Smooth muscle cell (in vitro differentiated cells): ENCODE results near the gene PCNA. TPM values are rescaled to one million over a fixed set of nuclear protein-coding genes. Genes with fewer than 3 reads are reported as not detected.

Experiments used
- DNase-seq: peaks from one replicate; lab custom pipeline; 2025; ENCODE audit not compliant: unreplicated experiment; lab: John Stamatoyannopoulos, UW
- H2AFZ ChIP-seq: fragments of 200-600 bp; sonication (generic); 2 replicates; pipeline ENCODE4 v1.6.0; 2016; ENCODE audit warnings: antibody characterized with exemption, low read depth, mild to moderate bottlenecking
- H3F3A ChIP-seq: fragments of 200-600 bp; sonication (generic); 2 replicates; pipeline ENCODE4 v1.6.0; 2017; ENCODE audit warnings: antibody characterized with exemption, low read depth
- H3K27ac ChIP-seq: fragments of 200-600 bp; sonication (generic); 2 replicates; pipeline ENCODE4 v1.5.1; 2016; ENCODE audit warnings: low read depth, mild to moderate bottlenecking
- H3K27me3 ChIP-seq: fragments of 200-600 bp; sonication (generic); 2 replicates; pipeline ENCODE4 v1.6.1; 2016; ENCODE audit warnings: low read depth, mild to moderate bottlenecking
- H3K36me3 ChIP-seq: fragments of 200-600 bp; sonication (generic); 2 replicates; pipeline ENCODE4 v1.5.1; 2016; ENCODE audit warnings: low read depth
- H3K4me1 ChIP-seq: fragments of 200-600 bp; sonication (generic); 2 replicates; pipeline ENCODE4 v1.5.1; 2016; ENCODE audit warnings: low read depth
- H3K4me2 ChIP-seq: fragments of 200-600 bp; sonication (generic); 2 replicates; pipeline ENCODE4 v1.6.0; 2016; ENCODE audit warnings: mild to moderate bottlenecking
- H3K4me3 ChIP-seq: fragments of 200-600 bp; sonication (generic); 2 replicates; pipeline ENCODE4 v1.5.1; 2016; ENCODE audit warnings: mild to moderate bottlenecking
- H3K79me2 ChIP-seq: fragments of 200-600 bp; sonication (generic); 2 replicates; pipeline ENCODE4 v1.6.0; 2016; ENCODE audit warnings: low read depth, mild to moderate bottlenecking
- H3K9ac ChIP-seq: fragments of 200-600 bp; sonication (generic); 2 replicates; pipeline ENCODE4 v1.6.0; 2016; ENCODE audit warnings: low read depth
- H3K9me3 ChIP-seq: fragments of 200-600 bp; sonication (generic); replicated peaks from 2 replicates; pipeline ENCODE4 v1.5.1; 2016; ENCODE audit warnings: low read depth
- H4K20me1 ChIP-seq: fragments of 200-600 bp; sonication (generic); 2 replicates; pipeline ENCODE4 v1.6.0; 2016; ENCODE audit warnings: low read depth
- CTCF ChIP-seq: fragments of 200-600 bp; sonication (generic); IDR thresholded peaks from 2 replicates; pipeline ENCODE4 v1.5.1; 2017; ENCODE audit warnings: borderline replicate concordance, mild to moderate bottlenecking, antibody characterized with exemption; ENCODE audit not compliant: insufficient read depth, poor library complexity, severe bottlenecking
- WGBS: methylation state at CpG from one replicate; pipeline ENCODE4 v1.1.7; 2016; ENCODE audit warnings: low lambda C conversion rate; 5-methylcytosine and 5-hydroxymethylcytosine counted together
- polyA plus RNA-seq: library from polyadenylated mRNA; unstranded; fragments of >200 nt; fragmentation: Nextera tagmentation; extraction: Ambion mirVana; gene quantifications from 2 replicates; pipeline ENCODE4 v1.2.1, GENCODE V29; 2016
- total RNA-seq: library from RNA; depleted of rRNA; stranded (reverse); fragments of >200 nt; gene quantifications from 2 replicates; pipeline ENCODE4 v1.2.3, GENCODE V29; 2014

PCNA gene
- total and polyA plus RNA-seq, 2 experiments from 2014 or later, result 78.7 to 178 TPM

- H3K9ac ChIP-seq, result no peak overlapping the region
- WGBS, result 94% methylated on average over 4 of the region's 4 CpGs
- no peaks in the 10 kb centered on the region for H3K79me2 ChIP-seq
- H3F3A ChIP-seq, result no peaks in the 10 kb centered on the region
- no peaks in the 10 kb centered on the region for H4K20me1 ChIP-seq
- TF ChIP-seq CTCF, result no peak
- no peaks in the 10 kb centered on the region for H3K9me3 ChIP-seq
- H3K27ac ChIP-seq, result no peak overlapping the region
- no peaks in the 10 kb centered on the region for H3K36me3 ChIP-seq
- H2AFZ ChIP-seq, result no peak overlapping the region
- H3K4me1 ChIP-seq, result no peaks in the 10 kb centered on the region
- no peak overlapping the region for H3K4me2 ChIP-seq
- no peak for DNase-seq
- no peaks in the 10 kb centered on the region for H3K27me3 ChIP-seq
- no peak overlapping the region for H3K4me3 ChIP-seq
Observed at GRCh38 chr20:5070570-5070969, 49.2 kb downstream of the PCNA start.

GRCh38 chr20:5070081-5070480 lies 49.7 kb downstream of the PCNA start:
- Histone ChIP-seq H4K20me1 (no peaks in the 10 kb centered on the region), H3K27me3 (no peaks in the 10 kb centered on the region), H3K27ac (no peak overlapping the region), H3K79me2 (no peaks in the 10 kb centered on the region), H3K4me1 (no peaks in the 10 kb centered on the region), H3K4me2 (no peak overlapping the region), H3K9me3 (no peaks in the 10 kb centered on the region), H3K36me3 (no peaks in the 10 kb centered on the region), H3K4me3 (no peak overlapping the region), H3K9ac (no peak overlapping the region), H2AFZ (no peak overlapping the region), H3F3A (no peaks in the 10 kb centered on the region)
- DNase-seq, result no peak
- WGBS, result 93% methylated on average over 7 of the region's 7 CpGs
- TF ChIP-seq CTCF, result no peak

GRCh38 chr20:5069141-5069806 lies 50.5 kb downstream of the PCNA start:
- Histone ChIP-seq H3K79me2 (no peaks in the 10 kb centered on the region), H2AFZ (no peak overlapping the region), H3K9me3 (no peaks in the 10 kb centered on the region), H3K4me1 (no peaks in the 10 kb centered on the region), H3F3A (no peaks in the 10 kb centered on the region), H3K9ac (no peak overlapping the region), H3K36me3 (no peaks in the 10 kb centered on the region), H3K4me3 (no peak overlapping the region), H4K20me1 (no peaks in the 10 kb centered on the region), H3K27me3 (no peaks in the 10 kb centered on the region), H3K27ac (no peak overlapping the region), H3K4me2 (no peak overlapping the region)
- no peak for DNase-seq
- no peak for TF ChIP-seq CTCF
- WGBS, result 93% methylated on average over 8 of the region's 8 CpGs
